ENCODE data around the gene NPHS1. TPM values are rescaled to one million over a fixed set of nuclear protein-coding genes. Genes with fewer than 3 reads are reported as not detected.
"Not testable (repeated sequence)": the region's sequence is repeated elsewhere in the genome, so short reads cannot be mapped to it uniquely, and the experiment has no call there.

The NPHS1 gene
- total RNA-seq, 2 experiments from 2014 or later: not detected

- Mint-ChIP-seq H3K27me3 (peaks cover 30% of the 10 kb centered on the region), H3K4me3 (no peak overlapping the region), H3K27ac (no peak overlapping the region), H3K4me1 (ENCODE audit: low read depth) (peaks cover 14% of the 10 kb centered on the region), H3K9me3 (no peaks in the 10 kb centered on the region), H3K36me3 (no peaks in the 10 kb centered on the region)
- ChIA-PET CTCF (no interaction called here), POLR2A (no interaction called here)
- DNase-seq: no peak
- intact Hi-C loops (cut with micrococcal nuclease): no loop called here
Observed at GRCh38 chr19:35872180-35872579, 19.9 kb upstream of the NPHS1 start.

GRCh38 chr19:35871611-35872010 is 19.3 kb upstream of the NPHS1 start:
- peaks cover 31% of the 10 kb centered on the region for H3K27me3 Mint-ChIP-seq
- ChIA-PET POLR2A (no interaction called here), CTCF (no interaction called here)
- H3K27ac Mint-ChIP-seq: no peak overlapping the region
- no peaks in the 10 kb centered on the region for H3K36me3 Mint-ChIP-seq
- no peaks in the 10 kb centered on the region for H3K9me3 Mint-ChIP-seq
- DNase-seq: no peak
- peaks cover 14% of the 10 kb centered on the region for H3K4me1 Mint-ChIP-seq (ENCODE audit: low read depth)
- intact Hi-C loops (cut with micrococcal nuclease): no loop called here
- no peak overlapping the region for H3K4me3 Mint-ChIP-seq

- Mint-ChIP-seq H3K36me3 (no peaks in the 10 kb centered on the region), H3K27me3 (peaks cover 33% of the 10 kb centered on the region), H3K4me3 (no peak overlapping the region), H3K4me1 (ENCODE audit: low read depth) (peaks cover 14% of the 10 kb centered on the region), H3K27ac (no peak overlapping the region), H3K9me3 (no peaks in the 10 kb centered on the region)
- DNase-seq: no peak
- CTCF ChIA-PET: no interaction called here
- intact Hi-C loops (cut with micrococcal nuclease): no loop called here
- POLR2A ChIA-PET: interaction anchor here (0.9 kb wide), 1 partner anchor 130 kb away, joined by 3 read pairs; no protein-coding TSS in a partner anchor
Observed at GRCh38 chr19:35870798-35871197, 18.5 kb upstream of the NPHS1 start.

GRCh38 chr19:35870124-35870736 is 17.9 kb upstream of the NPHS1 start:
- Mint-ChIP-seq H3K27me3 (peaks cover 38% of the 10 kb centered on the region), H3K4me3 (peak overlapping the region; percentile 64), H3K4me1 (ENCODE audit: low read depth) (peaks cover 14% of the 10 kb centered on the region)
- intact Hi-C loops (cut with micrococcal nuclease); H3K36me3 Mint-ChIP-seq; H3K27ac Mint-ChIP-seq; DNase-seq; H3K9me3 Mint-ChIP-seq: not testable (repeated sequence)
- POLR2A ChIA-PET: interaction anchor here (0.9 kb wide), 1 partner anchor 130 kb away, joined by 3 read pairs; no protein-coding TSS in a partner anchor
- CTCF ChIA-PET: interaction anchor here (0.6 to 1.2 kb wide), 2 partner anchors 61 to 167 kb away, joined by 3 to 6 read pairs; no protein-coding TSS in a partner anchor

- Mint-ChIP-seq H3K4me1 (ENCODE audit: low read depth) (peaks cover 14% of the 10 kb centered on the region), H3K27ac (no peak overlapping the region), H3K9me3 (no peaks in the 10 kb centered on the region), H3K4me3 (peak overlapping the region; percentile 64), H3K36me3 (no peaks in the 10 kb centered on the region), H3K27me3 (peaks cover 38% of the 10 kb centered on the region)
- DNase-seq: peak; percentile 91
- ChIA-PET POLR2A (interaction anchor here (0.9 kb wide), 2 partner anchors 107 to 129 kb away, joined by 3 to 4 read pairs; no protein-coding TSS in a partner anchor), CTCF (interaction anchor here (0.6 to 1.2 kb wide), 4 partner anchors 10 to 168 kb away, joined by 3 to 6 read pairs (median 3); no protein-coding TSS in a partner anchor)
- intact Hi-C loops (cut with micrococcal nuclease): loop anchor here (5.0 kb wide), 1 partner anchor 177 kb away; no protein-coding TSS in a partner anchor
Observed at GRCh38 chr19:35869327-35870123, 17.2 kb upstream of the NPHS1 start.

- CTCF ChIA-PET: interaction anchor here (1.0 to 1.3 kb wide), 3 partner anchors 15 to 62 kb away, joined by 3 to 6 read pairs (median 4); no protein-coding TSS in a partner anchor
- peaks cover 38% of the 10 kb centered on the region for H3K27me3 Mint-ChIP-seq
- peaks cover 14% of the 10 kb centered on the region for H3K4me1 Mint-ChIP-seq (ENCODE audit: low read depth)
- intact Hi-C loops (cut with micrococcal nuclease): loop anchor here (5.0 kb wide), 1 partner anchor 177 kb away; no protein-coding TSS in a partner anchor
- peak overlapping the region; percentile 43 for H3K4me3 Mint-ChIP-seq
- no peak for DNase-seq
- H3K9me3 Mint-ChIP-seq: no peaks in the 10 kb centered on the region
- POLR2A ChIA-PET: interaction anchor here (0.9 kb wide), 1 partner anchor 106 kb away, joined by 4 read pairs; no protein-coding TSS in a partner anchor
- no peaks in the 10 kb centered on the region for H3K36me3 Mint-ChIP-seq
- H3K27ac Mint-ChIP-seq: no peak overlapping the region
Observed at GRCh38 chr19:35868823-35869326, 16.6 kb upstream of the NPHS1 start.

- H3K27me3 Mint-ChIP-seq: peaks cover 38% of the 10 kb centered on the region
- H3K9me3 Mint-ChIP-seq: no peaks in the 10 kb centered on the region
- H3K4me3 Mint-ChIP-seq: peak within 1 kb of the TSS; percentile 43
- intact Hi-C loops (cut with micrococcal nuclease): loop anchor here (5.0 kb wide), 1 partner anchor 176 kb away; no protein-coding TSS in a partner anchor
- no peak within 1 kb of the TSS for H3K27ac Mint-ChIP-seq
- no peaks in the 10 kb centered on the region for H3K36me3 Mint-ChIP-seq
- ChIA-PET CTCF (interaction anchor here (1.0 to 1.3 kb wide), 2 partner anchors 16 to 63 kb away, joined by 3 to 4 read pairs; no protein-coding TSS in a partner anchor), POLR2A (no interaction called here)
- peaks cover 14% of the 10 kb centered on the region for H3K4me1 Mint-ChIP-seq (ENCODE audit: low read depth)
- DNase-seq: peak; percentile 79
Observed at GRCh38 chr19:35868172-35868822, 16.0 kb upstream of the NPHS1 start, which contains the start of gene APLP1. TSS of gene APLP1 (plus strand) at chr19:35868574. CDS start at chr19:35868637, 63 bp downstream.

GRCh38 chr19:35863018-35863417 is 10.7 kb upstream of the NPHS1 start:
- ChIA-PET POLR2A (interaction anchor here (0.6 kb wide), 1 partner anchor 43 kb away, joined by 3 read pairs; no protein-coding TSS in a partner anchor), CTCF (no interaction called here)
- H3K36me3 Mint-ChIP-seq: no peaks in the 10 kb centered on the region
- H3K27ac Mint-ChIP-seq: no peak overlapping the region
- H3K4me3 Mint-ChIP-seq: no peak overlapping the region
- peaks cover 50% of the 10 kb centered on the region for H3K27me3 Mint-ChIP-seq
- DNase-seq: no peak
- no peaks in the 10 kb centered on the region for H3K9me3 Mint-ChIP-seq
- intact Hi-C loops (cut with micrococcal nuclease): no loop called here
- H3K4me1 Mint-ChIP-seq (ENCODE audit: low read depth): peaks cover 4% of the 10 kb centered on the region

- Mint-ChIP-seq H3K4me3 (no peak overlapping the region), H3K27me3 (peaks cover 50% of the 10 kb centered on the region), H3K9me3 (no peaks in the 10 kb centered on the region), H3K36me3 (no peaks in the 10 kb centered on the region), H3K27ac (no peak overlapping the region), H3K4me1 (ENCODE audit: low read depth) (peaks cover 8% of the 10 kb centered on the region)
- DNase-seq: no peak
- intact Hi-C loops (cut with micrococcal nuclease): no loop called here
- ChIA-PET CTCF (no interaction called here), POLR2A (no interaction called here)
Observed at GRCh38 chr19:35862528-35862927, 10.2 kb upstream of the NPHS1 start.

GRCh38 chr19:35861640-35862160 is 9.4 kb upstream of the NPHS1 start:
- no peaks in the 10 kb centered on the region for H3K36me3 Mint-ChIP-seq
- no peak overlapping the region for H3K27ac Mint-ChIP-seq
- intact Hi-C loops (cut with micrococcal nuclease): no loop called here
- POLR2A ChIA-PET: no interaction called here
- DNase-seq: no peak
- H3K4me1 Mint-ChIP-seq (ENCODE audit: low read depth): peaks cover 11% of the 10 kb centered on the region
- H3K9me3 Mint-ChIP-seq: no peaks in the 10 kb centered on the region
- CTCF ChIA-PET: no interaction called here
- peaks cover 52% of the 10 kb centered on the region for H3K27me3 Mint-ChIP-seq
- no peak overlapping the region for H3K4me3 Mint-ChIP-seq

GRCh38 chr19:35860818-35861639 is 8.7 kb upstream of the NPHS1 start:
- H3K4me3 Mint-ChIP-seq: no peak overlapping the region
- POLR2A ChIA-PET: no interaction called here
- CTCF ChIA-PET: no interaction called here
- H3K9me3 Mint-ChIP-seq: no peaks in the 10 kb centered on the region
- H3K4me1 Mint-ChIP-seq (ENCODE audit: low read depth): peaks cover 11% of the 10 kb centered on the region
- H3K36me3 Mint-ChIP-seq: no peaks in the 10 kb centered on the region
- DNase-seq: no peak
- H3K27ac Mint-ChIP-seq: no peak overlapping the region
- H3K27me3 Mint-ChIP-seq: peaks cover 47% of the 10 kb centered on the region
- intact Hi-C loops (cut with micrococcal nuclease): no loop called here

Measured in activated CD4-positive, alpha-beta memory T cell treated with anti-CD3 and anti-CD28 coated beads for 36 hours (primary cell).